Endothelial cell of hepatic sinusoid (primary cell): ENCODE data around the gene CALD1.

ENCODE experiments used
- in situ Hi-C: cut with HindIII; loops from 2 replicates; pipeline ENCODE4 v1.10.0; 2017; ENCODE audit warnings: low sequenced_read_pairs

The CALD1 gene

GRCh38 chr7:134787064-134787463 is 7.6 kb downstream of the CALD1 start:
- in situ Hi-C loops: no loop called here

- in situ Hi-C loops: no loop called here
These were observed 8.3 kb downstream of the CALD1 start for GRCh38 chr7:134787720-134788119.

GRCh38 chr7:134788191-134788590 is 8.8 kb downstream of the CALD1 start:
- in situ Hi-C loops: no loop called here

GRCh38 chr7:134789967-134790685 is 10.7 kb downstream of the CALD1 start:
- in situ Hi-C loops: no loop called here

GRCh38 chr7:134792968-134793367 is 13.5 kb downstream of the CALD1 start:
- in situ Hi-C loops: no loop called here

- in situ Hi-C loops: loop anchor here (5.0 kb wide), 1 partner anchor 78 kb away; no protein-coding TSS in a partner anchor
These were observed 15.8 kb downstream of the CALD1 start for GRCh38 chr7:134795231-134795630.

- in situ Hi-C loops: loop anchor here (5.0 kb wide), 1 partner anchor 81 kb away; no protein-coding TSS in a partner anchor
These were observed 18.7 kb downstream of the CALD1 start for GRCh38 chr7:134798155-134798554.

- in situ Hi-C loops: loop anchor here (5.0 kb wide), 1 partner anchor 82 kb away; no protein-coding TSS in a partner anchor
These were observed 19.9 kb downstream of the CALD1 start for GRCh38 chr7:134799377-134799776.

- in situ Hi-C loops: no loop called here
These were observed 23.3 kb downstream of the CALD1 start for GRCh38 chr7:134802762-134803161.

GRCh38 chr7:134804351-134804750 is 24.9 kb downstream of the CALD1 start:
- in situ Hi-C loops: no loop called here

- in situ Hi-C loops: no loop called here
These were observed 25.4 kb downstream of the CALD1 start for GRCh38 chr7:134804854-134805253.

GRCh38 chr7:134806197-134806596 is 26.8 kb downstream of the CALD1 start:
- in situ Hi-C loops: no loop called here

GRCh38 chr7:134809616-134810015 is 30.2 kb downstream of the CALD1 start:
- in situ Hi-C loops: no loop called here

GRCh38 chr7:134811765-134812164 is 32.3 kb downstream of the CALD1 start:
- in situ Hi-C loops: no loop called here

- in situ Hi-C loops: no loop called here
These were observed 34.4 kb downstream of the CALD1 start for GRCh38 chr7:134813663-134814396.

GRCh38 chr7:134814730-134815364 is 35.4 kb downstream of the CALD1 start:
- in situ Hi-C loops: no loop called here

GRCh38 chr7:134818613-134819345 is 39.3 kb downstream of the CALD1 start:
- in situ Hi-C loops: no loop called here

GRCh38 chr7:134819401-134819800 is 40.0 kb downstream of the CALD1 start:
- in situ Hi-C loops: no loop called here

- in situ Hi-C loops: no loop called here
These were observed 40.9 kb downstream of the CALD1 start for GRCh38 chr7:134820295-134820694.

GRCh38 chr7:134820778-134821177 is 41.3 kb downstream of the CALD1 start:
- in situ Hi-C loops: no loop called here

GRCh38 chr7:134823400-134823799 is 44.0 kb downstream of the CALD1 start:
- in situ Hi-C loops: no loop called here
